Neural cell (in vitro differentiated cells): ENCODE results near the gene DHX34.

Source experiments
- CTCF ChIP-seq: fragments of 450-650 bp; IDR thresholded peaks from 2 replicates; pipeline ENCODE4 v1.5.1; 2014; ENCODE audit warnings: antibody characterized with exemption, mild to moderate bottlenecking, moderate library complexity; ENCODE audit not compliant: poor library complexity, severe bottlenecking
- EP300 ChIP-seq: fragments of 450-650 bp; conservative IDR thresholded peaks from 2 replicates; pipeline ENCODE4 v1.6.1; 2014; ENCODE audit warnings: antibody characterized with exemption, mild to moderate bottlenecking, moderate library complexity; ENCODE audit not compliant: poor library complexity, severe bottlenecking
- EZH2 ChIP-seq: fragments of 200-600, 300-800 bp; shearing (Covaris generic), sonication (generic); IDR thresholded peaks from 2 replicates; pipeline ENCODE4 v1.6.1; 2014; ENCODE audit warnings: antibody characterized with exemption, low read length, borderline replicate concordance, mild to moderate bottlenecking; ENCODE audit not compliant: insufficient read depth, poor library complexity, severe bottlenecking
- MXI1 ChIP-seq: fragments of 450-650 bp; conservative IDR thresholded peaks from 2 replicates; pipeline ENCODE4 v1.6.1; 2014; ENCODE audit warnings: antibody characterized with exemption, mild to moderate bottlenecking; ENCODE audit not compliant: poor library complexity, severe bottlenecking
- REST ChIP-seq: IDR thresholded peaks from 2 replicates; pipeline ENCODE4 v1.6.1; 2012; ENCODE audit warnings: borderline replicate concordance
- TAF1 ChIP-seq: IDR thresholded peaks from 2 replicates; pipeline ENCODE4 v1.6.1; 2012; ENCODE audit warnings: low read depth

GRCh38 chr19:47319923-47320871, 28.9 kb upstream of the DHX34 start:
- TF ChIP-seq CTCF (no peak), REST (no peak), TAF1 (no peak), EP300 (no peak), MXI1 (no peak), EZH2 (no peak)
